Superior temporal gyrus (tissue), 1 donor: Measurements from ENCODE around the gene CHMP4B.

ENCODE experiments used
- DNase-seq: peaks from one replicate; pipeline ENCODE4 v3.0.0-alpha.2; 2016; ENCODE audit errors: extremely low spot score

Gene CHMP4B

GRCh38 chr20:33810885-33811775 is at the start of gene CHMP4B:
Gene CHMP4B (plus strand): TSS chr20:33811348. CDS start chr20:33811469, 121 bp downstream.
- peak; percentile 99 for DNase-seq

- no peak for DNase-seq
Observed at GRCh38 chr20:33761698-33762250, 49.4 kb upstream of the CHMP4B start.

- no peak for DNase-seq
Observed at GRCh38 chr20:33765099-33765498, 46.0 kb upstream of the CHMP4B start.

- no peak for DNase-seq
Observed at GRCh38 chr20:33765592-33765991, 45.6 kb upstream of the CHMP4B start.

- DNase-seq = no peak
Observed at GRCh38 chr20:33766686-33767085, 44.5 kb upstream of the CHMP4B start.

- DNase-seq = no peak
Observed at GRCh38 chr20:33767777-33768138, 43.4 kb upstream of the CHMP4B start.

GRCh38 chr20:33769043-33769442 is 42.1 kb upstream of the CHMP4B start:
- DNase-seq = no peak

GRCh38 chr20:33770005-33770404 is 41.1 kb upstream of the CHMP4B start:
- DNase-seq = no peak

- DNase-seq = no peak
Observed at GRCh38 chr20:33771938-33772337, 39.2 kb upstream of the CHMP4B start.

- no peak for DNase-seq
Observed at GRCh38 chr20:33772439-33772838, 38.7 kb upstream of the CHMP4B start.

- DNase-seq = no peak
Observed at GRCh38 chr20:33773412-33774089, 37.6 kb upstream of the CHMP4B start.

GRCh38 chr20:33777816-33778215 is 33.3 kb upstream of the CHMP4B start:
- no peak for DNase-seq

GRCh38 chr20:33781133-33781532 is 30.0 kb upstream of the CHMP4B start:
- no peak for DNase-seq

GRCh38 chr20:33781945-33782344 is 29.2 kb upstream of the CHMP4B start:
- no peak for DNase-seq

- DNase-seq = no peak
Observed at GRCh38 chr20:33783256-33783655, 27.9 kb upstream of the CHMP4B start.

- no peak for DNase-seq
Observed at GRCh38 chr20:33783818-33784217, 27.3 kb upstream of the CHMP4B start.

GRCh38 chr20:33784225-33784624 is 26.9 kb upstream of the CHMP4B start:
- DNase-seq = no peak

- DNase-seq = no peak
Observed at GRCh38 chr20:33785503-33785902, 25.6 kb upstream of the CHMP4B start.

GRCh38 chr20:33787253-33787891 is 23.8 kb upstream of the CHMP4B start:
- DNase-seq = no peak

- no peak for DNase-seq
Observed at GRCh38 chr20:33788351-33789049, 22.6 kb upstream of the CHMP4B start.

- no peak for DNase-seq
Observed at GRCh38 chr20:33789109-33789857, 21.9 kb upstream of the CHMP4B start.
